Measurements from ENCODE around the gene FSTL5. TPM values are rescaled to one million over a fixed set of nuclear protein-coding genes. Genes with fewer than 3 reads are reported as not detected.
A peak's percentile ranks its signal among the peaks of the same experiment; 100 is the strongest.

The FSTL5 gene
- total and polyA plus RNA-seq, 10 of the 15 experiments (the other 5 are each of a cell fraction or from before 2014, with no cell fraction given), result 0.04 to 2.4 (median 0.08) TPM; not detected in 4

DNA sequence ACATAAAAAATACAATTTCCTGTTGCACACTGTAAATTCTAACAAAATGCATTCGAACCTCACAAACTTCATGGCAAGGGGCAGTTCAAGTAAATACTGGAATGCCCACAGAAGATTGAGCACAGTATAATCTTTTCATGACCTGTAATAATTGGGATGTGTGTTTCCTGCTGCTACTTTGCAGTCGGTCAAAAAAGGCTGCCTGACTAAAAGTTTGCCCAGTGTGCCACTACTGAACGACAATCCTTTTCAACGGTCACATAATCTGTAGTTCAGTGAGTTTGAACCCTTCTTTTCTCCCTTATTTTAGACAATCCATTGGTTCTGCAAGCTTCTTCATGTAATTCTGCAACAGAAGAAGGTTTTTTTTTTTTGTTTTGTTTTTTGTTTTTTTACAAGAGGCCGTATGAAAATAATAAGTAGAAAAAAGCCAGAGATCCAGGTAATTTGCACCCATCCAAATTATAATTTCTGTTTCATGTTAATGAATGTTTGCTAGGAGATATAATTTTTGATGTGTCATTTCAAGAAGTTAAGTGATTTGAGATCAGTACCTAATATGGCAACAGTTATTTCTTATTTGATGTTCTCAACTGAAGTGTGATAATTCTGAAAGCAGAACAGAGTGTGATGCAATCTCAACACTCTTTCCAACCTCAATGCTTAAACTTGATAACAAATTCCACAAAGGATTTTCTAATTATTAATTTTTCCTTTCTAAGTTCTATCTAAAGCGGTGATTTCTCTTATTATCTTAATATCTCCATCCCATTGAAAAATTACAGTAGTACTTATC, 237.6 kb downstream of the FSTL5 start:
- no peak for FAIRE-seq
- BruUV-seq (replicated peaks), result no TSS peak
- TF ChIP-seq CBFB (IDR thresholded peaks at IDR 0.05; ENCODE audit: low read depth), result no peak
- no peak for TF ChIP-seq EZH2 (IDR thresholded peaks at IDR 0.05; ENCODE audit: borderline replicate concordance, control insufficient read depth, low read depth, low read length)
- TF ChIP-seq, protein P1, sequence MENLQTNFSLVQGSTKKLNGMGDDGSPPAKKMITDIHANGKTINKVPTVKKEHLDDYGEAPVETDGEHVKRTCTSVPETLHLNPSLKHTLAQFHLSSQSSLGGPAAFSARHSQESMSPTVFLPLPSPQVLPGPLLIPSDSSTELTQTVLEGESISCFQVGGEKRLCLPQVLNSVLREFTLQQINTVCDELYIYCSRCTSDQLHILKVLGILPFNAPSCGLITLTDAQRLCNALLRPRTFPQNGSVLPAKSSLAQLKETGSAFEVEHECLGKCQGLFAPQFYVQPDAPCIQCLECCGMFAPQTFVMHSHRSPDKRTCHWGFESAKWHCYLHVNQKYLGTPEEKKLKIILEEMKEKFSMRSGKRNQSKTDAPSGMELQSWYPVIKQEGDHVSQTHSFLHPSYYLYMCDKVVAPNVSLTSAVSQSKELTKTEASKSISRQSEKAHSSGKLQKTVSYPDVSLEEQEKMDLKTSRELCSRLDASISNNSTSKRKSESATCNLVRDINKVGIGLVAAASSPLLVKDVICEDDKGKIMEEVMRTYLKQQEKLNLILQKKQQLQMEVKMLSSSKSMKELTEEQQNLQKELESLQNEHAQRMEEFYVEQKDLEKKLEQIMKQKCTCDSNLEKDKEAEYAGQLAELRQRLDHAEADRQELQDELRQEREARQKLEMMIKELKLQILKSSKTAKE (IDR thresholded peaks at IDR 0.05; ENCODE audit: low read depth, poor library complexity, severe bottlenecking), result no peak
- TF ChIP-seq, protein P2, sequence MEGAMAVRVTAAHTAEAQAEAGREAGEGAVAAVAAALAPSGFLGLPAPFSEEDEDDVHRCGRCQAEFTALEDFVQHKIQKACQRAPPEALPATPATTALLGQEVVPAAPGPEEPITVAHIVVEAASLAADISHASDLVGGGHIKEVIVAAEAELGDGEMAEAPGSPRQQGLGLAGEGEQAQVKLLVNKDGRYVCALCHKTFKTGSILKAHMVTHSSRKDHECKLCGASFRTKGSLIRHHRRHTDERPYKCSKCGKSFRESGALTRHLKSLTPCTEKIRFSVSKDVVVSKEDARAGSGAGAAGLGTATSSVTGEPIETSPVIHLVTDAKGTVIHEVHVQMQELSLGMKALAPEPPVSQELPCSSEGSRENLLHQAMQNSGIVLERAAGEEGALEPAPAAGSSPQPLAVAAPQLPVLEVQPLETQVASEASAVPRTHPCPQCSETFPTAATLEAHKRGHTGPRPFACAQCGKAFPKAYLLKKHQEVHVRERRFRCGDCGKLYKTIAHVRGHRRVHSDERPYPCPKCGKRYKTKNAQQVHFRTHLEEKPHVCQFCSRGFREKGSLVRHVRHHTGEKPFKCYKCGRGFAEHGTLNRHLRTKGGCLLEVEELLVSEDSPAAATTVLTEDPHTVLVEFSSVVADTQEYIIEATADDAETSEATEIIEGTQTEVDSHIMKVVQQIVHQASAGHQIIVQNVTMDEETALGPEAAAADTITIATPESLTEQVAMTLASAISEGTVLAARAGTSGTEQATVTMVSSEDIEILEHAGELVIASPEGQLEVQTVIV (IDR thresholded peaks at IDR 0.05; ENCODE audit: borderline replicate concordance, partially characterized antibody), result no peak
- no peak for TF ChIP-seq RELA (IDR thresholded peaks at IDR 0.05; ENCODE audit: borderline replicate concordance, partially characterized antibody)
- TF ChIP-seq SUPT20H (IDR thresholded peaks at IDR 0.05; ENCODE audit: borderline replicate concordance, control insufficient read depth, low read depth, low read length), result no peak
- TF ChIP-seq SMARCA5 (IDR thresholded peaks at IDR 0.05), result no peak
- TF ChIP-seq, protein P3, sequence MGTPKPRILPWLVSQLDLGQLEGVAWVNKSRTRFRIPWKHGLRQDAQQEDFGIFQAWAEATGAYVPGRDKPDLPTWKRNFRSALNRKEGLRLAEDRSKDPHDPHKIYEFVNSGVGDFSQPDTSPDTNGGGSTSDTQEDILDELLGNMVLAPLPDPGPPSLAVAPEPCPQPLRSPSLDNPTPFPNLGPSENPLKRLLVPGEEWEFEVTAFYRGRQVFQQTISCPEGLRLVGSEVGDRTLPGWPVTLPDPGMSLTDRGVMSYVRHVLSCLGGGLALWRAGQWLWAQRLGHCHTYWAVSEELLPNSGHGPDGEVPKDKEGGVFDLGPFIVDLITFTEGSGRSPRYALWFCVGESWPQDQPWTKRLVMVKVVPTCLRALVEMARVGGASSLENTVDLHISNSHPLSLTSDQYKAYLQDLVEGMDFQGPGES (IDR thresholded peaks at IDR 0.05), result no peak
- TF ChIP-seq, protein P4, sequence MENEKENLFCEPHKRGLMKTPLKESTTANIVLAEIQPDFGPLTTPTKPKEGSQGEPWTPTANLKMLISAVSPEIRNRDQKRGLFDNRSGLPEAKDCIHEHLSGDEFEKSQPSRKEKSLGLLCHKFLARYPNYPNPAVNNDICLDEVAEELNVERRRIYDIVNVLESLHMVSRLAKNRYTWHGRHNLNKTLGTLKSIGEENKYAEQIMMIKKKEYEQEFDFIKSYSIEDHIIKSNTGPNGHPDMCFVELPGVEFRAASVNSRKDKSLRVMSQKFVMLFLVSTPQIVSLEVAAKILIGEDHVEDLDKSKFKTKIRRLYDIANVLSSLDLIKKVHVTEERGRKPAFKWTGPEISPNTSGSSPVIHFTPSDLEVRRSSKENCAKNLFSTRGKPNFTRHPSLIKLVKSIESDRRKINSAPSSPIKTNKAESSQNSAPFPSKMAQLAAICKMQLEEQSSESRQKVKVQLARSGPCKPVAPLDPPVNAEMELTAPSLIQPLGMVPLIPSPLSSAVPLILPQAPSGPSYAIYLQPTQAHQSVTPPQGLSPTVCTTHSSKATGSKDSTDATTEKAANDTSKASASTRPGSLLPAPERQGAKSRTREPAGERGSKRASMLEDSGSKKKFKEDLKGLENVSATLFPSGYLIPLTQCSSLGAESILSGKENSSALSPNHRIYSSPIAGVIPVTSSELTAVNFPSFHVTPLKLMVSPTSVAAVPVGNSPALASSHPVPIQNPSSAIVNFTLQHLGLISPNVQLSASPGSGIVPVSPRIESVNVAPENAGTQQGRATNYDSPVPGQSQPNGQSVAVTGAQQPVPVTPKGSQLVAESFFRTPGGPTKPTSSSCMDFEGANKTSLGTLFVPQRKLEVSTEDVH (IDR thresholded peaks at IDR 0.05; ENCODE audit: low read depth, partially characterized antibody), result no peak
- no peak for TF ChIP-seq NFYA (IDR thresholded peaks at IDR 0.05; ENCODE audit: borderline replicate concordance, low read depth, low read length)
- TF ChIP-seq KAT2A (conservative IDR thresholded peaks at IDR 0.05; ENCODE audit: control insufficient read depth, low read depth, low read length), result no peak
- no peak for TF ChIP-seq IKZF1 (conservative IDR thresholded peaks at IDR 0.05)
- no peak for TF ChIP-seq MTA2 (IDR thresholded peaks at IDR 0.05; ENCODE audit: low read depth)
- no peak for TF ChIP-seq BCL11A (IDR thresholded peaks at IDR 0.05; ENCODE audit: low read depth, low read length)

More for the DNA sequence above, 237.6 kb downstream of the FSTL5 start:
- H2AFZ ChIP-seq (ENCODE audit: control insufficient read depth, low read depth, low read length), result no peak overlapping the region
- SMC1A ChIA-PET (ENCODE audit: uncharacterized antibody, unreplicated experiment), result interaction anchor here (1.3 kb wide), 1 partner anchor 21 kb away, joined by 3 read pairs; no protein-coding TSS in a partner anchor
- WGBS (ENCODE audit: insufficient coverage, insufficient replicate concordance, low lambda C conversion rate, missing lambda C conversion rate), result 9% methylated on average over 6 of the region's 6 CpGs
- no peaks in the 10 kb centered on the region for H3K36me3 ChIP-seq (ENCODE audit: control insufficient read depth in 2 of 2, insufficient read depth in 2 of 2, low read length in 1 of 2)
- H3K27ac ChIP-seq (ENCODE audit: control insufficient read depth, insufficient read depth), result no peak overlapping the region
- POLR2A ChIA-PET, result no interaction called here
- peak; percentile 66 for ATAC-seq
- no peaks in the 10 kb centered on the region for H3K9me3 ChIP-seq (replicated peaks; ENCODE audit: control insufficient read depth, insufficient read depth, low read length)
- CTCF ChIA-PET, result no interaction called here
- RAD21 ChIA-PET (ENCODE audit: unreplicated experiment), result no interaction called here
- H3K4me1 ChIP-seq (ENCODE audit: control insufficient read depth, insufficient read depth, low read length), result no peaks in the 10 kb centered on the region
- no peaks in the 10 kb centered on the region for H3K79me2 ChIP-seq (ENCODE audit: control insufficient read depth, insufficient read depth, low read length)
- H3K27me3 ChIP-seq (replicated peaks in 1 of 2; ENCODE audit: control insufficient read depth in 2 of 2, insufficient read depth in 2 of 2, low read length in 1 of 2), result no peaks in the 10 kb centered on the region
- H4K20me1 ChIP-seq (ENCODE audit: control insufficient read depth, insufficient read depth), result no peaks in the 10 kb centered on the region
- no peak overlapping the region for H3K4me3 ChIP-seq
- no peak for DNase-seq (ENCODE audit: low read depth, low spot score)
- intact Hi-C loops (cut with micrococcal nuclease; ENCODE audit: unreplicated experiment) (no loop called here), in situ Hi-C loops (cut with MboI) (no loop called here)
- no peak overlapping the region for H3K9ac ChIP-seq (ENCODE audit: control insufficient read depth, insufficient read depth, low read length)
- H3K4me2 ChIP-seq (ENCODE audit: control insufficient read depth, insufficient read depth), result no peak overlapping the region

Data from GM12878 (cell line).